ENCODE results near the gene PLEKHA7. TPM values are rescaled to one million over a fixed set of nuclear protein-coding genes. Genes with fewer than 3 reads are reported as not detected.

PLEKHA7 gene
- total RNA-seq, 1 experiment from 2014 or later: 57.6 TPM

DNA sequence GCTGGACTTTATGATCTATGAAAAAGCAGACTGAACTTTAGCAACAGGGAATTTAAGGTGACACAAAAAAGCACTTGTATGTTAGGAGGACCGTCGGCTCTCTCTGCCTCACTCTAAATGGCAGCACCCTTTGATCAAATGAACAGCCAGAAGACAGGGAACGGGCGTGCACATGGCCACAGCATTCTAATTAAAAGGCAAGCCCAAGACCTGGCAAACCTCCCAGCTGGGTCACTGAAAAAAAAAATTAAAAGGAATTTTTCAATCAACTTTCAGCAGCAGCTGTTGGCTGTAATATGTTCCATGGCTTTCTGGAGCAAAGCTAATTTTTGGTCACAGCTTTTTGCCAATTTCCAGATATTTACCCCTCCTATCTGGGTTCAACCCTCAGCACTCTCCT lies 159.2 kb downstream of the PLEKHA7 start:
- intact Hi-C loops (cut with micrococcal nuclease; ENCODE audit: unreplicated experiment): no loop called here
- DNase-seq: no peak
- BruUV-seq (replicated peaks): no TSS peak
- Histone ChIP-seq H3K9me3 (no peaks in the 10 kb centered on the region), H3K36me3 (ENCODE audit: control insufficient read depth, insufficient read depth, low read length) (peaks cover 2% of the 10 kb centered on the region; the same call in 1 of the 2 replicates), H3K4me3 (ENCODE audit: low read depth, low read length) (no peak overlapping the region), H3K4me1 (peaks cover 15% of the 10 kb centered on the region), H3K27me3 (replicated peaks; ENCODE audit: control insufficient read depth, insufficient read depth, low read length) (no peaks in the 10 kb centered on the region)
- H3K9me3 Mint-ChIP-seq (ENCODE audit: unreplicated experiment): no peaks in the 10 kb centered on the region
- H3K36me3 Mint-ChIP-seq (ENCODE audit: insufficient read depth, unreplicated experiment): peaks cover 45% of the 10 kb centered on the region
- H3K27me3 Mint-ChIP-seq (ENCODE audit: insufficient read depth, unreplicated experiment): no peaks in the 10 kb centered on the region
- no peak for TF ChIP-seq CTCF (IDR thresholded peaks at IDR 0.05; ENCODE audit: insufficient read depth in 1 of 2, low read depth in 1 of 2, low read length in 1 of 2, severe bottlenecking in 1 of 2, unreplicated experiment in 1 of 2)
- peaks cover 20% of the 10 kb centered on the region for H3K4me1 Mint-ChIP-seq (ENCODE audit: low read depth, unreplicated experiment)
- H3K27ac Mint-ChIP-seq (ENCODE audit: unreplicated experiment): no peak overlapping the region
- no peak overlapping the region for H3K4me3 Mint-ChIP-seq (ENCODE audit: unreplicated experiment)
- CTCF ChIA-PET: no interaction called here
- POLR2A ChIA-PET: interaction anchor here (0.6 to 0.7 kb wide), 2 partner anchors 34 to 54 kb away, joined by 4 read pairs; no protein-coding TSS in a partner anchor

DNA sequence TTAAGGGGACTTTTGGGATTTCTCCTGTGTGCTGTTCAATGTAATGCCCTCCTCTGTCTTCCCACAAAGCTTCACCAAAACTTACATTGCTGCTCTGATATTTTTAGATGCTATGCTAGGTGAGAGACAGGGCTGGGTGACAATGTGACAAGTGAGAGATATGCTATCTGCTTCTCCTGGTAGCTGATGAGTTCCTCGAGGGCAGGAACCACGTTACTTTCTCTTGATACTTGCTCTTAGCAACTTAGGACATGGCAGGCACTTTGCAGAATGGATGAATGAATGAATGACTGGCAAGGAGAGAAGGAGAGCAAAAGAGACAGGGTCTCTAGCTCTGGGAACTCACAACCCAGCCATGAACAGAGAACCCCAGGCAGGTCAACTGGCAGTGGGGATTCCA lies 160.4 kb downstream of the PLEKHA7 start:
- Mint-ChIP-seq H3K36me3 (ENCODE audit: insufficient read depth, unreplicated experiment) (peaks cover 44% of the 10 kb centered on the region), H3K9me3 (ENCODE audit: unreplicated experiment) (no peaks in the 10 kb centered on the region)
- no TSS peak for BruUV-seq (replicated peaks)

GRCh38 chr11:16853266-16853665 lies 160.9 kb downstream of the PLEKHA7 start:
- H3K27ac Mint-ChIP-seq (ENCODE audit: unreplicated experiment): no peak overlapping the region
- POLR2A ChIA-PET: no interaction called here
- H3K36me3 ChIP-seq (ENCODE audit: control insufficient read depth, insufficient read depth, low read length): peaks cover 2% of the 10 kb centered on the region; the same call in 1 of the 2 replicates
- H3K4me1 ChIP-seq: no peaks in the 10 kb centered on the region
- no peaks in the 10 kb centered on the region for H3K27me3 Mint-ChIP-seq (ENCODE audit: insufficient read depth, unreplicated experiment)
- H3K4me3 Mint-ChIP-seq (ENCODE audit: unreplicated experiment): no peak overlapping the region
- H3K4me3 ChIP-seq (ENCODE audit: low read depth, low read length): no peak overlapping the region
- no TSS peak for BruUV-seq (replicated peaks)
- intact Hi-C loops (cut with micrococcal nuclease; ENCODE audit: unreplicated experiment): no loop called here
- H3K27me3 ChIP-seq (replicated peaks; ENCODE audit: control insufficient read depth, insufficient read depth, low read length): no peaks in the 10 kb centered on the region
- CTCF ChIA-PET: no interaction called here
- H3K4me1 Mint-ChIP-seq (ENCODE audit: low read depth, unreplicated experiment): peaks cover 5% of the 10 kb centered on the region
- no peak for DNase-seq
- no peaks in the 10 kb centered on the region for H3K9me3 Mint-ChIP-seq (ENCODE audit: unreplicated experiment)
- H3K36me3 Mint-ChIP-seq (ENCODE audit: insufficient read depth, unreplicated experiment): peaks cover 40% of the 10 kb centered on the region
- no peaks in the 10 kb centered on the region for H3K9me3 ChIP-seq
- TF ChIP-seq CTCF (IDR thresholded peaks at IDR 0.05; ENCODE audit: insufficient read depth in 1 of 2, low read depth in 1 of 2, low read length in 1 of 2, severe bottlenecking in 1 of 2, unreplicated experiment in 1 of 2): no peak

More for the DNA sequence above, 160.4 kb downstream of the PLEKHA7 start:
- Histone ChIP-seq H3K9me3 (no peaks in the 10 kb centered on the region), H3K4me3 (ENCODE audit: low read depth, low read length) (no peak overlapping the region), H3K36me3 (ENCODE audit: control insufficient read depth, insufficient read depth, low read length) (peaks cover 2% of the 10 kb centered on the region; the same call in 1 of the 2 replicates), H3K4me1 (peaks cover 4% of the 10 kb centered on the region), H3K27me3 (replicated peaks; ENCODE audit: control insufficient read depth, insufficient read depth, low read length) (no peaks in the 10 kb centered on the region)
- Mint-ChIP-seq H3K4me1 (ENCODE audit: low read depth, unreplicated experiment) (peaks cover 8% of the 10 kb centered on the region), H3K27ac (ENCODE audit: unreplicated experiment) (peak overlapping the region; percentile 11), H3K4me3 (ENCODE audit: unreplicated experiment) (no peak overlapping the region), H3K27me3 (ENCODE audit: insufficient read depth, unreplicated experiment) (no peaks in the 10 kb centered on the region)
- ChIA-PET POLR2A (no interaction called here), CTCF (no interaction called here)
- intact Hi-C loops (cut with micrococcal nuclease; ENCODE audit: unreplicated experiment): no loop called here
- TF ChIP-seq CTCF (IDR thresholded peaks at IDR 0.05; ENCODE audit: insufficient read depth in 1 of 2, low read depth in 1 of 2, low read length in 1 of 2, severe bottlenecking in 1 of 2, unreplicated experiment in 1 of 2): no peak
- no peak for DNase-seq

Measured in Caco-2 (cell line).